OCI-LY1 (cell line): ENCODE measurements around the gene DIAPH3.

Source experiments
- H2AFZ ChIP-seq: fragments of 200-600 bp; sonication (generic), shearing (Covaris generic); 2 replicates; pipeline ENCODE4 v1.6.0; 2014; ENCODE audit warnings: antibody characterized with exemption, mild to moderate bottlenecking, low read length
- H3F3A ChIP-seq: fragments of 200-600 bp; sonication (generic), shearing (Covaris generic); 2 replicates; pipeline ENCODE4 v1.6.0; 2014; ENCODE audit warnings: mild to moderate bottlenecking, antibody characterized with exemption, low read length, moderate library complexity; ENCODE audit not compliant: insufficient read depth
- H3K27ac ChIP-seq: fragments of 200-600 bp; sonication (generic); 2 replicates; pipeline ENCODE4 v1.5.1; 2014; ENCODE audit warnings: low read length, mixed run types, mild to moderate bottlenecking, low read depth; ENCODE audit not compliant: poor library complexity, severe bottlenecking
- H3K27me3 ChIP-seq: fragments of 200-600 bp; sonication (generic); 2 replicates; pipeline ENCODE4 v1.6.0; 2014; ENCODE audit warnings: antibody characterized with exemption, mild to moderate bottlenecking, low read length, moderate library complexity; ENCODE audit not compliant: insufficient read depth
- H3K36me3 ChIP-seq: fragments of 200-600 bp; sonication (generic); 2 replicates; pipeline ENCODE4 v1.6.1; 2014; ENCODE audit warnings: mild to moderate bottlenecking, antibody characterized with exemption, low read length, moderate library complexity, mixed read lengths; ENCODE audit not compliant: insufficient read depth
- H3K4me1 ChIP-seq: fragments of 200-600 bp; sonication (generic); 2 replicates; pipeline ENCODE4 v1.5.1; 2014; ENCODE audit warnings: mild to moderate bottlenecking, low read length, moderate library complexity; ENCODE audit not compliant: insufficient read depth, severe bottlenecking
- H3K4me2 ChIP-seq: fragments of 200-600 bp; sonication (generic), shearing (Covaris generic); 2 replicates; pipeline ENCODE4 v1.6.1; 2014; ENCODE audit warnings: low read length
- H3K4me3 ChIP-seq: fragments of 200-600 bp; sonication (generic); 2 replicates; pipeline ENCODE4 v1.5.1; 2014; ENCODE audit warnings: low read length, low read depth, mild to moderate bottlenecking, mixed read lengths; ENCODE audit not compliant: poor library complexity, severe bottlenecking
- H3K79me2 ChIP-seq: fragments of 200-600 bp; shearing (Covaris generic); 2 replicates; pipeline ENCODE4 v1.6.1; 2016; ENCODE audit warnings: mixed run types, low read length, mixed read lengths; ENCODE audit not compliant: insufficient read depth
- H3K9ac ChIP-seq: fragments of 200-600 bp; sonication (generic), shearing (Covaris generic); 2 replicates; pipeline ENCODE4 v1.6.1; 2014; ENCODE audit warnings: mild to moderate bottlenecking, low read length, mixed read lengths
- H3K9me2 ChIP-seq: fragments of 200-600 bp; sonication (generic), shearing (Covaris generic); 2 replicates; pipeline ENCODE4 v1.6.1; 2014; ENCODE audit warnings: low read depth, mild to moderate bottlenecking, low read length, mixed read lengths
- H3K9me3 ChIP-seq: fragments of 200-600 bp; shearing (Covaris generic); 2 replicates; pipeline ENCODE4 v1.6.1; 2014; ENCODE audit warnings: low read length, mixed read lengths
- H4K20me1 ChIP-seq: fragments of 200-600 bp; sonication (generic), shearing (Covaris generic); 2 replicates; pipeline ENCODE4 v1.6.0; 2016; ENCODE audit warnings: mild to moderate bottlenecking, low read length; ENCODE audit not compliant: insufficient read depth
- EZH2 ChIP-seq: fragments of 200-600 bp; sonication (generic), shearing (Covaris generic); IDR thresholded peaks from 2 replicates; pipeline ENCODE4 v1.8.0; 2017; ENCODE audit warnings: borderline replicate concordance, mixed run types, mild to moderate bottlenecking, antibody characterized with exemption, low read length, moderate library complexity, mixed read lengths
- TF ChIP-seq, protein P1 (sequence below): fragments of 200-600 bp; sonication (generic), shearing (Covaris generic); IDR thresholded peaks from 2 replicates; pipeline ENCODE4 v1.5.1; 2017; ENCODE audit warnings: mild to moderate bottlenecking, antibody characterized with exemption, low read length, moderate library complexity, mixed read lengths

The DIAPH3 gene

DNA sequence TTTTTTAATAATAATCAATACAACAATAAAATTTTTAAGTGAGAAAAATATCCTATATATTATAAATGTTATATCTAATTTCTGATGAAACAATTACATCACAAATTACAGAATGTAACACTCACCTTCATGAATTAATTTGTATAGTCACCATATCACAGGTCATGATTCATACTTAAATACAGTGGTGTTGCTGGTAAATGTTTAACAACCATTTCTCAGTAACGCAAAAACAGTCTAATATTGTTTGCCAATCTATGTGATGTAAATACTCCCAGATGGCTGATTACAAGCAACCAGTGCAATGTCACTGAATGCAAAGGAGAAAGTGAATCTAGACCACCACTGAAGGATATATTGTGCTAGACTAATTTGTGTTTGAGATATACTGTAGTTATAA is 97.5 kb downstream of the DIAPH3 start:
- TF ChIP-seq EZH2, result no peak
- TF ChIP-seq, protein P1, sequence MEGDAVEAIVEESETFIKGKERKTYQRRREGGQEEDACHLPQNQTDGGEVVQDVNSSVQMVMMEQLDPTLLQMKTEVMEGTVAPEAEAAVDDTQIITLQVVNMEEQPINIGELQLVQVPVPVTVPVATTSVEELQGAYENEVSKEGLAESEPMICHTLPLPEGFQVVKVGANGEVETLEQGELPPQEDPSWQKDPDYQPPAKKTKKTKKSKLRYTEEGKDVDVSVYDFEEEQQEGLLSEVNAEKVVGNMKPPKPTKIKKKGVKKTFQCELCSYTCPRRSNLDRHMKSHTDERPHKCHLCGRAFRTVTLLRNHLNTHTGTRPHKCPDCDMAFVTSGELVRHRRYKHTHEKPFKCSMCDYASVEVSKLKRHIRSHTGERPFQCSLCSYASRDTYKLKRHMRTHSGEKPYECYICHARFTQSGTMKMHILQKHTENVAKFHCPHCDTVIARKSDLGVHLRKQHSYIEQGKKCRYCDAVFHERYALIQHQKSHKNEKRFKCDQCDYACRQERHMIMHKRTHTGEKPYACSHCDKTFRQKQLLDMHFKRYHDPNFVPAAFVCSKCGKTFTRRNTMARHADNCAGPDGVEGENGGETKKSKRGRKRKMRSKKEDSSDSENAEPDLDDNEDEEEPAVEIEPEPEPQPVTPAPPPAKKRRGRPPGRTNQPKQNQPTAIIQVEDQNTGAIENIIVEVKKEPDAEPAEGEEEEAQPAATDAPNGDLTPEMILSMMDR, result no peak
- Histone ChIP-seq H2AFZ (no peak overlapping the region), H3K4me3 (no peak overlapping the region), H3K4me2 (no peak overlapping the region), H4K20me1 (no peaks in the 10 kb centered on the region), H3K79me2 (no peaks in the 10 kb centered on the region), H3F3A (no peaks in the 10 kb centered on the region), H3K27me3 (no peaks in the 10 kb centered on the region), H3K27ac (no peak overlapping the region), H3K9ac (no peak overlapping the region), H3K9me3 (no peaks in the 10 kb centered on the region; the same call in 1 of the 2 replicates), H3K36me3 (no peaks in the 10 kb centered on the region), H3K9me2 (no peaks in the 10 kb centered on the region), H3K4me1 (no peaks in the 10 kb centered on the region)

DNA sequence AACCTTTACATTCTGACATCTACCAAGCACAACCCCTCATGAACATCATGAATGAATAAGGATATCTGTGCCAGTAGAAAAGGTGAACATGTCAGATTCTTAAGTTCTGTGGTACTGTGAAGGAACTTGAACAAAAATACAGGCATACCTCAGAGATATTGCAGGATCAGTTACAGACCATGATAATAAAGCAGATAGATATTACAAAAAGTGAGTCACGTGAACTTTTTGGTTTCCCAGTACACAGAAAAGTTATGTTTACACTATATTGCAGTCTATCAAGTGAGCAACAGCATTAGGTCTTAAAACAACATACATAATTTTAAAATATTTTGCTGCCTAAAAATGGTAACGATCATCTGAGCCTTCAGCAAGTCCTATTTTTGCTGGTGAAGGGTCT is 101.2 kb downstream of the DIAPH3 start:
- H3K27me3 ChIP-seq, result no peaks in the 10 kb centered on the region
- H3F3A ChIP-seq, result no peaks in the 10 kb centered on the region
- no peak overlapping the region for H2AFZ ChIP-seq
- H3K9me2 ChIP-seq, result no peaks in the 10 kb centered on the region
- no peaks in the 10 kb centered on the region for H3K9me3 ChIP-seq
- no peaks in the 10 kb centered on the region for H3K79me2 ChIP-seq
- no peaks in the 10 kb centered on the region for H3K36me3 ChIP-seq
- no peak overlapping the region for H3K4me2 ChIP-seq
- TF ChIP-seq, protein P1, result no peak
- TF ChIP-seq EZH2, result no peak
- no peaks in the 10 kb centered on the region for H3K4me1 ChIP-seq
- no peak overlapping the region for H3K4me3 ChIP-seq
- H3K27ac ChIP-seq, result no peak overlapping the region
- no peaks in the 10 kb centered on the region for H4K20me1 ChIP-seq
- H3K9ac ChIP-seq, result no peak overlapping the region

DNA sequence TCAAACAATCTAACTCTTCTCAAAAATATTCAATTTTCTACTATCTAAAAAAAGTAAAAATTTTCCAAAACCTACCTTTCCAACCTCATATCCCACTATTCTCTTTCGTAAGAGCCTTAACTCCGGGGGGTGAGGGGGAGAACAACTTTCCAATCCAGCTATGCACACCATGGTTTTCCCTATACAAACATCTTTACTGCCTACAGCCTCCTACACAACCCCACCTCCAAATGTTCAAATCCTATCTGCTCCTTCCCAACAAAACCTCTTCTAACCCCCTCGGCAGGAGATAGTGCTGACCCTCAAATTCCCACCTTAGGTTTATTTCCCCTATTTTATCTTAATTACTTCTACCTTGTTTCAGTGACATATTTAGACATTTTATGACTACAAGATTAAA is 102.0 kb downstream of the DIAPH3 start:
- no peaks in the 10 kb centered on the region for H4K20me1 ChIP-seq
- no peaks in the 10 kb centered on the region for H3K9me2 ChIP-seq
- no peaks in the 10 kb centered on the region for H3K27me3 ChIP-seq
- H3K79me2 ChIP-seq, result no peaks in the 10 kb centered on the region
- H3K9ac ChIP-seq, result no peak overlapping the region
- H3K9me3 ChIP-seq, result no peaks in the 10 kb centered on the region
- H3F3A ChIP-seq, result no peaks in the 10 kb centered on the region
- H3K36me3 ChIP-seq, result no peaks in the 10 kb centered on the region
- H3K4me1 ChIP-seq, result no peaks in the 10 kb centered on the region
- H3K4me3 ChIP-seq, result no peak overlapping the region
- TF ChIP-seq EZH2, result no peak
- TF ChIP-seq, protein P1, result no peak
- no peak overlapping the region for H3K27ac ChIP-seq
- no peak overlapping the region for H3K4me2 ChIP-seq
- H2AFZ ChIP-seq, result no peak overlapping the region
